NCI-H2107 treated with DMSO at 0.1 percent for 48 hours (cell line): ENCODE measurements around the gene EDARADD.

Source experiments
- DNase-seq: peaks from one replicate; lab custom pipeline; 2025; ENCODE audit not compliant: unreplicated experiment; lab: John Stamatoyannopoulos, UW

The EDARADD gene

GRCh38 chr1:236392182-236392581 lies 1.9 kb upstream of the EDARADD start:
- no peak for DNase-seq

- no peak for DNase-seq
These were observed 768 bp downstream of the EDARADD start for GRCh38 chr1:236394879-236395229.

GRCh38 chr1:236395230-236395946 lies 1.3 kb downstream of the EDARADD start:
- no peak for DNase-seq

GRCh38 chr1:236395947-236396664 lies 2.0 kb downstream of the EDARADD start:
- no peak for DNase-seq

GRCh38 chr1:236396665-236397043 lies 2.6 kb downstream of the EDARADD start:
- DNase-seq: no peak

GRCh38 chr1:236397173-236397759 lies 3.2 kb downstream of the EDARADD start:
- no peak for DNase-seq

GRCh38 chr1:236398538-236398937 lies 4.5 kb downstream of the EDARADD start:
- no peak for DNase-seq

- DNase-seq: no peak
These were observed 6.0 kb downstream of the EDARADD start for GRCh38 chr1:236400061-236400603.

- DNase-seq: no peak
These were observed 7.6 kb downstream of the EDARADD start for GRCh38 chr1:236401698-236402097.

GRCh38 chr1:236403905-236404696 lies 10.0 kb downstream of the EDARADD start:
- no peak for DNase-seq

GRCh38 chr1:236407059-236407458 lies 13.0 kb downstream of the EDARADD start:
- DNase-seq: no peak

- no peak for DNase-seq
These were observed 19.6 kb downstream of the EDARADD start for GRCh38 chr1:236413688-236414087.

GRCh38 chr1:236416165-236416564 lies 22.1 kb downstream of the EDARADD start:
- DNase-seq: no peak

- no peak for DNase-seq
These were observed 23.2 kb downstream of the EDARADD start for GRCh38 chr1:236417336-236417735.

GRCh38 chr1:236419502-236419901 lies 25.4 kb downstream of the EDARADD start:
- no peak for DNase-seq

- no peak for DNase-seq
These were observed 26.9 kb downstream of the EDARADD start for GRCh38 chr1:236421022-236421421.

GRCh38 chr1:236421850-236422516 lies 27.9 kb downstream of the EDARADD start:
- no peak for DNase-seq

- no peak for DNase-seq
These were observed 28.4 kb downstream of the EDARADD start for GRCh38 chr1:236422517-236422876.

GRCh38 chr1:236425031-236425663 lies 31.1 kb downstream of the EDARADD start:
- peak; percentile 88 for DNase-seq

- DNase-seq: no peak
These were observed 32.1 kb downstream of the EDARADD start for GRCh38 chr1:236426215-236426614.
